NCI-H2171 treated with DMSO at 0.1 percent for 48 hours (cell line): Measurements from ENCODE around the gene SFXN5.
"Not testable (repeated sequence)": the region's sequence is repeated elsewhere in the genome, so short reads cannot be mapped to it uniquely, and the experiment has no call there.

Experiments
- DNase-seq: peaks from one replicate; lab custom pipeline; 2025; lab: John Stamatoyannopoulos, UW

The SFXN5 gene

DNA sequence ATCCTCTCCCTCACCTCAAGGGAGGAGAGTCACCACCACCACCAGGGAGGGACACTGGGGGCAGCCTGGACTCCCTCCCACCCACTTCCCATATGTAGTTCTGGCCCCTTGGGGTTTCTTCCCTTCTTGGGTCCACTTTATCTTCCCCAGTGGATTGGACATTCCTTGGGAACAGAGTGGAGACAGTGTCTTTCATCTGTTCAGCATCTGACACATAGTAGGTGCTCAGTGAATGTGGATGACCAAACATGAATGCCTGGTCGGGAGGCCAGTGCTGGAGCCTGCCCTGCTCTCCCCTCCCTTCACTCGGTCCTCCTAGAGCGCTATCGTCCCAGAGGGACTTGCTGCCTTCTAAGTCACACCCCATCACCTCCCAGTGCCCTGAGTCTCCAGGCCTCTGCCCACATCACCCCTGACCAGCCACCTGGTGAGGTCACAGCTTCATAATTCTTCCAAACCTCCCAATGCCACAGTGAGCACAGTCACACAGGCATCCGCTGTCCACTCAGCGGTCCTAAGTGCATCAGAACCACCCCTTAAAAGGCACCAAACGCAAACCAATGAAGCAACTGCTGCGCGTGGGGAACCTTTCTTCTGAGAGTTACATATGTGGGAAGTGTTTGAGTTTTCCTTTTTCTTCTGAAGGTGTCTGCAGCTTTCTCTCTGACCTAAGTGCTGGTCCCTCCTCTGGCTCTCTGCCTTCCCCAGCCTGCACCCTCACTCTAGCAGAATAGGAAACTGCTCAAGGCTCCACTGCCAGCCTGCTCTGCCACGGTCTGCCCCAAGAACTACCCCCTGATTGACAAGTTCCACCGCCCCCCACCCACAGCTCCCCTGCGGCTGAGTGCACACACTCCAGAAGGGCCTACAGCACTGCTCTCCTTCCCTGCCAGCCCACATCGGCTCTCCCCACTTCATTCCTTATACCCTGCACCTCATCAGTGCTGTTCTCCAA lies 7.2 kb upstream of the SFXN5 start:
- DNase-seq = no peak

DNA sequence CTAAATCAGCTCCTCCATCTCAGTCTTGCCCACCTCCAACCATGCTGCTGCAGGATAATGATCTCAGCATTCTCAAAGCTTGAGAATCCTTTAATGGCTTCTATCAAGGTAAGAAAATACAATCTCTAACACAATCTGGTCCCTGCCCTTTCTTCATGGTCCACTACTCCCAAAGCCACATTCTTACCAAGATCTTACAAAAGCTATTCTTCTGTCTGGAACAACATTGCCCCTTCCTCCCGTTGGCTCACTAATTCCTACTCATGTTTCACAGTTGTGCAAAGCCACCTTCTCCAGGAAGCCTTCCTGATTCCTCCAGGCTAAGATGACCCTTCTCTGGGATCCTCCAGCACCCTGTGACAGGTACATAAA lies 5.9 kb upstream of the SFXN5 start:
- DNase-seq = no peak

DNA sequence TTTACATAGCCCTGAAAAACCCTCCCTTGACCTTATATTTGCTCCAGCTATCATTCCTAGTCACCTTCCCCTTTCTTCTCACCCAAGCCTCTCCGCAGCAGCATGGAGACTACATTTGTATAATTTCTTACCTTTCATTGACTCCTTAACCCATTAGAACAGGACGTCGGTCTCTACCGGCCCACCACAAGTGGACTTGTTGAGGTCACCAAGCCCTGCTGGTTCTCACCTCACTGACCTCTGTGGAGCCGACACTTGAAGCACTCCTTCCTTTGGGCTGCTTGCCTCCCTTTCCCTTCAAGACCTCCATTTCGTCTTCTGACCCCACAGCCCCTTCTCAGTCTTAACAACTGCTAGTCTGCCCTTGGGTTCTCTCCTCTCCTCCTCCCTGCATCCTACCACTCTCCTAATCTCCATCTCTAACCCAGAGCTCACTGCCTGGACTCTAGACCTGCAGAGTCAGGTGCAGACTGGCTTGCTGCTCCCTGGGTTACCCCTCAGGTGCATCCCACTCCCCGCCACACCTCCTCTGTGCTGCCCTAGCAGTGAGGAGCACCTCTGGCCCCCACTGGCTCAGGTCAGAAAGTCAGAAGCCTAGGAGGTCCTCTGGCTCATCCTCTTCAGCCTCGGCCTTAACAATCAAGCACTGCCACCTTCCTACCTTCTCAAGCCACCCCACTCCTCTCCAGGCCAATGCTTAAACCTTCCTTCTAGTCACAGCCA lies 5.3 kb upstream of the SFXN5 start:
- DNase-seq = no peak

GRCh38 chr2:73075477-73076373 lies 4.2 kb upstream of the SFXN5 start:
- no peak for DNase-seq

- DNase-seq = no peak
These were observed 2.9 kb upstream of the SFXN5 start for GRCh38 chr2:73074110-73075069.

DNA sequence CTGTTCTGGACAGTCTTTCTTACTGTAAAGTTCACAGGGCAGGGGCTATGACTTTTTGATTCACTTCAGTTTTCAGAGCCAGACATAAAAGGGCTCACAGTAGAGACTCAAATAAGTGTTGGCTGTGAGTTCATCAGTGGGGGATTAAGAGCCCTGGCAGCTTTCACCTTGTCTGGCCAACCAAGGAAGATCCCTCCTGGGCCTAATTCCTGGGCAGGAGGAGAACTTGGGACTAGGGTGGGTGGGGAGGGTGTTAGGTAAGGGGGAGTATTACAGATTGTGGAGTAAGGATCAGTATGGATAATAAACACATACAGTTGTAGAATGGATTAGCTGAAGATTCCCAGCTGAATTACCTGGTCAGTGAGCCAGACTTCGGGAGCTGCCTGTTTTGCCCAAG lies 904 bp upstream of the SFXN5 start:
- DNase-seq = no peak

- DNase-seq = no peak
These were observed 550 bp upstream of the SFXN5 start for GRCh38 chr2:73072129-73072395.

- DNase-seq = peak; percentile 13
These were observed 711 bp downstream of the SFXN5 start for GRCh38 chr2:73070643-73071359.

- no peak for DNase-seq
These were observed 1.5 kb downstream of the SFXN5 start for GRCh38 chr2:73069855-73070642.

- DNase-seq = no peak
These were observed 2.3 kb downstream of the SFXN5 start for GRCh38 chr2:73069041-73069854.

DNA sequence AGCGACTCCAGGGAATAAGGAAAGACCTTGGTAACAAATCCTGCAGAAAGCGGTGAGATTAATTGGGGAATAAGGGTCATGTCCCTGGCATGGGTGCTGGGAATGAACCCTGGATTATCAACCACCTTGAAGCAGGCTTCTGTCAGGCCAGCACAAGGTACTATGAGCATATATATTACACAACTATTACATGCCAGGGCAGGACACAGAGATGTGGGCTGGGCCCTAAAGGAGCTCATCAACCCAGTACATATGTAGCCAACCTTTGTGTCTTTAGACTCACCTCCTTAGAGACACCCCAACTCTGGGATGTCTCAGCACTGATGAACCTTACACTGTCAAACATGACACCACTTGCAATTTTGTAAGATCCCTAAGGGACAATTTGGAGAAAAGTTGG lies 3.4 kb downstream of the SFXN5 start:
- DNase-seq = no peak

DNA sequence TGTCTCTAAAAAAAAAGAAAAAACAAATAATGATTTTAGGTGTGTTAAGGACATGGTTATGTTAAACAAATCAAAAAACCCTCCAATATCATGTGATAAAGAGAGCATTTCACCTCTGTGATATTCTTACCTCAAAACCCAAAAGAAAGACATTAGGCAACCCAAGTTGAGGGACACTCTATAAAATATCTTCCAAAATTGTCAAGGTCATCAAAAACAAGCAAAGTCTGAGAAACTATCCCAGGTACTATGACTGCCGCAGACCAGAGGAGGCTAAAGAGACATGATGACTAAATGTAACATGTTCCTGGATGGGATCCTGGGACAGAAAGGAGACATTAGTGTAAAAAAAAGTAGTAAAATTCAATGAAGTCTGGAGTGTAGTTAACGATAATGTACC lies 4.5 kb downstream of the SFXN5 start:
- no peak for DNase-seq

DNA sequence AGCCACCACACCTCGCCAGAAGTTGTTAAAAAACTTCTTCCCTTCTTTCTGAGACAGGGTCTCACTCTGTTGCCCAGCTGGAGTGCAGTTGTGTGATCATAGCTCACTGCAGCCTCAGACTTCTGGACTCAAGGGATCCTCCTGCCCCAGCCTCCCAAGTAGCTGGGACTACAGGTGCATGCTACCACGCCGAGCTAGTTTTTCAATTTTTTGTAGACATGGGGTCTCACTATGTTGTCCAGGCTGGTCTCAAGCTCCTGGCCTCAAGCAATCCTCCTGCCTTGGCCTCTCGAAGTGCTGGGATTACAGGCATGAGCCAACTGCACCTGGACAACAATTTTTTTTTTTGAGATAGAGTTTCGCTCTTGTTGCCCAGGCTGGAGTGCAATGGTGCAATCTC lies 6.4 kb downstream of the SFXN5 start:
- DNase-seq = not testable (repeated sequence)

GRCh38 chr2:73063909-73064875 lies 7.3 kb downstream of the SFXN5 start:
- peak; percentile 59 for DNase-seq

GRCh38 chr2:73063472-73063871 lies 8.0 kb downstream of the SFXN5 start:
- no peak for DNase-seq

DNA sequence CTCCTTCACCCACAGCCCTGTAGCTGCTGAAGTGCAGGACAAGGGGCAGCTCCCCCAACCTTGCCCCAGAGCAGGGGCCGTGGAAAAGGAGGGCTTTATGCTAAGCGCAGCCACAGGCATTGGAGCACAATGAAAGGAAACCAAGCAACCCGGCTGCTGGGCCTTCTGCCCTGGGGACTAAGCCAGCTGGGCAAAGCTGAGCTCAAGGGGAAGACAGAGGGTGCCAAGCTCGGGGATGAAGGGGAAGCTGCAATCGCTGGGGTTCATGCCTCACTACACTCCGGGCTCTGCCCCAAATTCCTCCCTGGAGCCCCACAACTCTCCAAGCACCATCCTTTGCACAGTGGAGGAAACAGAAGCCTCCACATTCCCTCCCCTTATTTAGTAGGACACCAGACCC lies 12.4 kb downstream of the SFXN5 start:
- DNase-seq = no peak

GRCh38 chr2:73054980-73055379 lies 16.5 kb downstream of the SFXN5 start:
- no peak for DNase-seq
